WTC11 (cell line): ENCODE measurements around the gene PTPRG. TPM values are rescaled to one million over a fixed set of nuclear protein-coding genes. Genes with fewer than 3 reads are reported as not detected.

Source experiments
- ATAC-seq: fragments of 200-7000 bp; cut with Tn5 transposase; 2 replicates; pipeline ENCODE4 v1.10.0; 2021; ENCODE audit warnings: mild to moderate bottlenecking, moderate library complexity
- CTCF ChIA-PET: fragments of 300-600 bp; sonication (Branson Sonifier 250); formaldehyde crosslinking; loops from one replicate; lab custom pipeline; 2021; ENCODE audit warnings: antibody characterized with exemption; lab: Charles Lee
- POLR2A ChIA-PET: fragments of 350-600 bp; sonication (Branson Sonifier 250); formaldehyde crosslinking; loops from one replicate; lab custom pipeline; 2021; ENCODE audit warnings: antibody characterized with exemption; lab: Charles Lee
- DNase-seq: peaks from one replicate; pipeline ENCODE4 v3.0.0; 2021; ENCODE audit warnings: low spot score
- H3K27ac Mint-ChIP-seq: 2 replicates; pipeline ENCODE4 v1.8.0; 2021; ENCODE audit warnings: mixed read lengths
- H3K27me3 Mint-ChIP-seq: 2 replicates; pipeline ENCODE4 v1.8.0; 2021; ENCODE audit warnings: low read depth, mild to moderate bottlenecking, moderate library complexity, mixed read lengths
- H3K36me3 Mint-ChIP-seq: 2 replicates; pipeline ENCODE4 v1.8.0; 2021; ENCODE audit warnings: mixed read lengths
- H3K4me1 Mint-ChIP-seq: 2 replicates; pipeline ENCODE4 v1.8.0; 2022; ENCODE audit warnings: mixed read lengths
- H3K4me3 Mint-ChIP-seq: 2 replicates; pipeline ENCODE4 v1.8.0; 2021; ENCODE audit warnings: mild to moderate bottlenecking, moderate library complexity, mixed read lengths
- H3K9me3 Mint-ChIP-seq: 2 replicates; pipeline ENCODE4 v1.8.0; 2021; ENCODE audit warnings: mixed read lengths
- CREB1 ChIP-seq: sonication (generic); formaldehyde crosslinking; IDR thresholded peaks from 2 replicates; pipeline ENCODE4 v1.8.0; 2023; ENCODE audit warnings: mild to moderate bottlenecking, missing genetic modification reagents
- GABPB1 ChIP-seq: sonication (generic); formaldehyde crosslinking; IDR thresholded peaks from 2 replicates; pipeline ENCODE4 v1.8.1; 2023; ENCODE audit warnings: mild to moderate bottlenecking, missing genetic modification reagents
- GTF2I ChIP-seq: fragments of 250-450 bp; sonication (Bioruptor Pico); conservative IDR thresholded peaks from 2 replicates; pipeline ENCODE4 v1.4.0; 2021; ENCODE audit warnings: mild to moderate bottlenecking
- JAZF1 ChIP-seq: fragments of 250-450 bp; sonication (Bioruptor Pico); IDR thresholded peaks from 2 replicates; pipeline ENCODE4 v1.9.0; 2021; ENCODE audit warnings: moderate library complexity, mild to moderate bottlenecking, inconsistent platforms
- MXD4 ChIP-seq: fragments of 250-450 bp; sonication (Bioruptor Pico); IDR thresholded peaks from 2 replicates; pipeline ENCODE4 v1.8.0; 2021; ENCODE audit warnings: mild to moderate bottlenecking, moderate library complexity, borderline replicate concordance
- MYBL2 ChIP-seq: sonication (generic); formaldehyde crosslinking; IDR thresholded peaks from 2 replicates; pipeline ENCODE4 v1.8.1; 2023; ENCODE audit warnings: mild to moderate bottlenecking, moderate library complexity, missing genetic modification reagents
- NFE2L1 ChIP-seq: sonication (generic); formaldehyde crosslinking; IDR thresholded peaks from 2 replicates; pipeline ENCODE4 v1.8.1; 2023; ENCODE audit warnings: missing genetic modification reagents
- NR1H2 ChIP-seq: sonication (generic); formaldehyde crosslinking; IDR thresholded peaks from 2 replicates; pipeline ENCODE4 v1.9.0; 2021; ENCODE audit warnings: mild to moderate bottlenecking, moderate library complexity, missing genetic modification reagents
- NR2C2 ChIP-seq: sonication (generic); formaldehyde crosslinking; IDR thresholded peaks from 2 replicates; pipeline ENCODE4 v1.8.0; 2022; ENCODE audit warnings: mild to moderate bottlenecking, missing genetic modification reagents
- SOX15 ChIP-seq: fragments of 250-450 bp; sonication (Bioruptor Pico); IDR thresholded peaks from 2 replicates; pipeline ENCODE4 v1.9.0; 2021; ENCODE audit warnings: mild to moderate bottlenecking
- TEAD1 ChIP-seq: sonication (generic); formaldehyde crosslinking; IDR thresholded peaks from 2 replicates; pipeline ENCODE4 v1.8.0; 2022; ENCODE audit warnings: mild to moderate bottlenecking, missing genetic modification reagents
- TP53 ChIP-seq: sonication (generic); formaldehyde crosslinking; IDR thresholded peaks from 2 replicates; pipeline ENCODE4 v1.8.1; 2023; ENCODE audit warnings: mild to moderate bottlenecking, missing genetic modification reagents
- ZNF219 ChIP-seq: sonication (generic); formaldehyde crosslinking; IDR thresholded peaks from 2 replicates; pipeline ENCODE4 v1.8.0; 2023; ENCODE audit warnings: missing genetic modification reagents, mild to moderate bottlenecking, borderline replicate concordance
- ZNF671 ChIP-seq: fragments of 250-450 bp; sonication (Bioruptor Pico); IDR thresholded peaks from 2 replicates; pipeline ENCODE4 v1.8.0; 2021; ENCODE audit warnings: mild to moderate bottlenecking
- total RNA-seq: library from RNA; stranded (reverse); gene quantifications from 3 replicates; pipeline ENCODE4 v1.2.3, GENCODE V29; 2021
- TF ChIP-seq, protein P1 (sequence below): sonication (generic); formaldehyde crosslinking; IDR thresholded peaks from 2 replicates; pipeline ENCODE4 v1.8.1; 2022; ENCODE audit warnings: mild to moderate bottlenecking, moderate library complexity, missing genetic modification reagents
- TF ChIP-seq, protein P2 (sequence below): sonication (generic); formaldehyde crosslinking; IDR thresholded peaks from 2 replicates; pipeline ENCODE4 v1.8.1; 2022; ENCODE audit warnings: mild to moderate bottlenecking, missing genetic modification reagents, moderate library complexity, borderline replicate concordance
- TF ChIP-seq, protein P3 (sequence below): sonication (generic); formaldehyde crosslinking; IDR thresholded peaks from 2 replicates; pipeline ENCODE4 v1.8.1; 2023; ENCODE audit warnings: mild to moderate bottlenecking, missing genetic modification reagents, moderate library complexity
- TF ChIP-seq, protein P4 (sequence below): sonication (generic); formaldehyde crosslinking; IDR thresholded peaks from 2 replicates; pipeline ENCODE4 v1.8.0; 2022; ENCODE audit warnings: missing genetic modification reagents
- TF ChIP-seq, protein P5 (sequence below): fragments of 250-450 bp; sonication (Bioruptor Pico); IDR thresholded peaks from 2 replicates; pipeline ENCODE4 v1.9.0; 2021; ENCODE audit warnings: mild to moderate bottlenecking
- TF ChIP-seq, protein P6 (sequence below): fragments of 250-450 bp; sonication (Bioruptor Pico); IDR thresholded peaks from 2 replicates; pipeline ENCODE4 v1.8.0; 2021; ENCODE audit warnings: mild to moderate bottlenecking

The PTPRG gene
- total RNA-seq, 1 experiment from 2014 or later: 106 TPM

DNA sequence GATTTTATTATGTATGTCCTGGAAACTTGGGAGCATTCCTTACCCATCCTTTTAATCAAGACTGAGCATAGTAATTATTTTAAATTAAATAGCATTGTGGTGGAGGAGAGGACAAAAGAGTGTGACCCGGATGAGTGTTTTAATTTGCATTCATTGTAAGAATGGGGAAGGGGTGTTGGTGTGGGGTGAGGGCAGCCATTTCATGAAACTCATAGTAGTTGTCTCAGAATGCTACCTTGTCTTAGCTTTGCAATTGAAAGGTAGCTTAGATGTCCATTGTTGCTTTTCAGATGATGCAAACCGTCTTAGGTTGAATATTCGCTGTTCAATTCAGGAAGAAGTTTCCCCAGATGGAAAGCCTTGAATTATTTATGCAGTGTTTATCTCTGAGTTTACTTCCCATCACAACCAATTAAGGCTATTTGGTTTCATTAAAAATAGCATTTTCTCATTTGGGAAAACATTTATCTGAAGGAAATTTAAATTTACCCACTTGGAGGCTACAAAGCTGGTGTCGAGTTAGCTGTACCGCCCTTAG is 483.6 kb downstream of the PTPRG start:
- peak; percentile 58 for ATAC-seq
- Mint-ChIP-seq H3K4me3 (no peak overlapping the region), H3K27me3 (no peaks in the 10 kb centered on the region), H3K36me3 (no peaks in the 10 kb centered on the region), H3K9me3 (no peaks in the 10 kb centered on the region), H3K4me1 (peaks cover 78% of the 10 kb centered on the region), H3K27ac (peak overlapping the region; percentile 83)
- ChIA-PET CTCF (interaction anchor here (1.0 to 1.7 kb wide), 2 partner anchors 13 to 142 kb away, joined by 3 to 5 read pairs; no protein-coding TSS in a partner anchor), POLR2A (no interaction called here)
- no peak for DNase-seq
- TF ChIP-seq, protein P1, sequence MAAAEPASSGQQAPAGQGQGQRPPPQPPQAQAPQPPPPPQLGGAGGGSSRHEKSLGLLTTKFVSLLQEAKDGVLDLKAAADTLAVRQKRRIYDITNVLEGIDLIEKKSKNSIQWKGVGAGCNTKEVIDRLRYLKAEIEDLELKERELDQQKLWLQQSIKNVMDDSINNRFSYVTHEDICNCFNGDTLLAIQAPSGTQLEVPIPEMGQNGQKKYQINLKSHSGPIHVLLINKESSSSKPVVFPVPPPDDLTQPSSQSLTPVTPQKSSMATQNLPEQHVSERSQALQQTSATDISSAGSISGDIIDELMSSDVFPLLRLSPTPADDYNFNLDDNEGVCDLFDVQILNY (CRISPR knock-in tag): no peak
- TF ChIP-seq, protein P2, sequence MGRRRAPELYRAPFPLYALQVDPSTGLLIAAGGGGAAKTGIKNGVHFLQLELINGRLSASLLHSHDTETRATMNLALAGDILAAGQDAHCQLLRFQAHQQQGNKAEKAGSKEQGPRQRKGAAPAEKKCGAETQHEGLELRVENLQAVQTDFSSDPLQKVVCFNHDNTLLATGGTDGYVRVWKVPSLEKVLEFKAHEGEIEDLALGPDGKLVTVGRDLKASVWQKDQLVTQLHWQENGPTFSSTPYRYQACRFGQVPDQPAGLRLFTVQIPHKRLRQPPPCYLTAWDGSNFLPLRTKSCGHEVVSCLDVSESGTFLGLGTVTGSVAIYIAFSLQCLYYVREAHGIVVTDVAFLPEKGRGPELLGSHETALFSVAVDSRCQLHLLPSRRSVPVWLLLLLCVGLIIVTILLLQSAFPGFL (CRISPR knock-in tag): no peak
- TF ChIP-seq CREB1: no peak

DNA sequence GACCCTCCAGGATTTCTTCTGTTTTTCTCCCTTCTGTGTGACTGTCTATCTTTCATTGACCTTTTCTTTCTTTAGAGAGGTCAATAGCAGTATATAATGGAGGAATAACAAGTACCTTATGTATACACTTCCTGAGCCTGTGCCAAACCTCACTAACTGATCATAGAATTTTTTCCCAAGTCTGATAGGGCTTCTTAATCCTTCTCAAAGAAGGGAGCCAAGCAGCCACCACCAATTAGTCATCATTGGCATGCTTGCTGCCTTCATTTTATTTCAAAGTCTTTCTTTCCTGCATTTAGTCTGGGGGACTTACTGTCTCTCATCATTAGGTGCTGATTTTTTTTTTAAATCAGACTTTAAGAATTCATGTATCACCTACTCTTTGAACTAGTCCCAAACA is 485.0 kb downstream of the PTPRG start:
- ChIA-PET POLR2A (no interaction called here), CTCF (no interaction called here)
- Mint-ChIP-seq H3K27me3 (no peaks in the 10 kb centered on the region), H3K4me3 (no peak overlapping the region), H3K9me3 (no peaks in the 10 kb centered on the region), H3K27ac (0 out of 2 replicates have a peak overlapping the region, but pooled peaks have one; percentile 7), H3K36me3 (no peaks in the 10 kb centered on the region), H3K4me1 (peaks cover 83% of the 10 kb centered on the region)
- no peak for DNase-seq
- no peak for ATAC-seq
- TF ChIP-seq GTF2I (CRISPR knock-in tag) (no peak), MYBL2 (no peak), ZNF671 (CRISPR knock-in tag) (no peak), SOX15 (CRISPR knock-in tag) (no peak), MXD4 (CRISPR knock-in tag) (no peak), TP53 (no peak), ZNF219 (CRISPR knock-in tag) (no peak), TEAD1 (CRISPR knock-in tag) (no peak), GABPB1 (CRISPR knock-in tag) (no peak), NR2C2 (CRISPR knock-in tag) (no peak)
- TF ChIP-seq, protein P3, sequence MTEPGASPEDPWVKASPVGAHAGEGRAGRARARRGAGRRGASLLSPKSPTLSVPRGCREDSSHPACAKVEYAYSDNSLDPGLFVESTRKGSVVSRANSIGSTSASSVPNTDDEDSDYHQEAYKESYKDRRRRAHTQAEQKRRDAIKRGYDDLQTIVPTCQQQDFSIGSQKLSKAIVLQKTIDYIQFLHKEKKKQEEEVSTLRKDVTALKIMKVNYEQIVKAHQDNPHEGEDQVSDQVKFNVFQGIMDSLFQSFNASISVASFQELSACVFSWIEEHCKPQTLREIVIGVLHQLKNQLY (CRISPR knock-in tag): no peak
- TF ChIP-seq, protein P4, sequence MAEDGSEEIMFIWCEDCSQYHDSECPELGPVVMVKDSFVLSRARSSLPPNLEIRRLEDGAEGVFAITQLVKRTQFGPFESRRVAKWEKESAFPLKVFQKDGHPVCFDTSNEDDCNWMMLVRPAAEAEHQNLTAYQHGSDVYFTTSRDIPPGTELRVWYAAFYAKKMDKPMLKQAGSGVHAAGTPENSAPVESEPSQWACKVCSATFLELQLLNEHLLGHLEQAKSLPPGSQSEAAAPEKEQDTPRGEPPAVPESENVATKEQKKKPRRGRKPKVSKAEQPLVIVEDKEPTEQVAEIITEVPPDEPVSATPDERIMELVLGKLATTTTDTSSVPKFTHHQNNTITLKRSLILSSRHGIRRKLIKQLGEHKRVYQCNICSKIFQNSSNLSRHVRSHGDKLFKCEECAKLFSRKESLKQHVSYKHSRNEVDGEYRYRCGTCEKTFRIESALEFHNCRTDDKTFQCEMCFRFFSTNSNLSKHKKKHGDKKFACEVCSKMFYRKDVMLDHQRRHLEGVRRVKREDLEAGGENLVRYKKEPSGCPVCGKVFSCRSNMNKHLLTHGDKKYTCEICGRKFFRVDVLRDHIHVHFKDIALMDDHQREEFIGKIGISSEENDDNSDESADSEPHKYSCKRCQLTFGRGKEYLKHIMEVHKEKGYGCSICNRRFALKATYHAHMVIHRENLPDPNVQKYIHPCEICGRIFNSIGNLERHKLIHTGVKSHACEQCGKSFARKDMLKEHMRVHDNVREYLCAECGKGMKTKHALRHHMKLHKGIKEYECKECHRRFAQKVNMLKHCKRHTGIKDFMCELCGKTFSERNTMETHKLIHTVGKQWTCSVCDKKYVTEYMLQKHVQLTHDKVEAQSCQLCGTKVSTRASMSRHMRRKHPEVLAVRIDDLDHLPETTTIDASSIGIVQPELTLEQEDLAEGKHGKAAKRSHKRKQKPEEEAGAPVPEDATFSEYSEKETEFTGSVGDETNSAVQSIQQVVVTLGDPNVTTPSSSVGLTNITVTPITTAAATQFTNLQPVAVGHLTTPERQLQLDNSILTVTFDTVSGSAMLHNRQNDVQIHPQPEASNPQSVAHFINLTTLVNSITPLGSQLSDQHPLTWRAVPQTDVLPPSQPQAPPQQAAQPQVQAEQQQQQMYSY (CRISPR knock-in tag): no peak

DNA sequence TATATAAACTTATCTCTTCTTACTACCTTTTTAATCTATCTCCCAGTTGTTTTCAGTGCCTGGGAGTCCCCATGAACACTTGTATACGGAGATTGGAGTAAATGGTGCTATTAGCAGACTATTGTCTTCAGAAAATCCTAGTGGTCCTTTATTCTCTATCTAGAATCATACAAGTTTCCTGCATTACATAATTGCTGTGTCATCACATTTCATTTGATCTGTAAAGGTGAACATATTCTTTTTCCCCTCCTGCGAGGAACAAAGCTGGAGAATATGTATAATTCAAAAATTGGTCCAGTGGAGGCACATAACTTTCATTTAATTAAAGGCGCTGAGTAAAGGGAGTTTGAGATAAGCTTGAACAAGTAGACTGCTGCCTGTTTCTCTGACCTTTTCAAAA is 487.2 kb downstream of the PTPRG start:
- Mint-ChIP-seq H3K27me3 (no peaks in the 10 kb centered on the region), H3K4me1 (peaks cover 69% of the 10 kb centered on the region), H3K9me3 (no peaks in the 10 kb centered on the region), H3K4me3 (no peak overlapping the region), H3K27ac (peak overlapping the region; percentile 19; the same call in 1 of the 2 replicates), H3K36me3 (no peaks in the 10 kb centered on the region)
- ATAC-seq (no peak), DNase-seq (no peak)
- ChIA-PET POLR2A (no interaction called here), CTCF (interaction anchor here (0.6 kb wide), 1 partner anchor 16 kb away, joined by 3 read pairs; no protein-coding TSS in a partner anchor)
- TF ChIP-seq, protein P5, sequence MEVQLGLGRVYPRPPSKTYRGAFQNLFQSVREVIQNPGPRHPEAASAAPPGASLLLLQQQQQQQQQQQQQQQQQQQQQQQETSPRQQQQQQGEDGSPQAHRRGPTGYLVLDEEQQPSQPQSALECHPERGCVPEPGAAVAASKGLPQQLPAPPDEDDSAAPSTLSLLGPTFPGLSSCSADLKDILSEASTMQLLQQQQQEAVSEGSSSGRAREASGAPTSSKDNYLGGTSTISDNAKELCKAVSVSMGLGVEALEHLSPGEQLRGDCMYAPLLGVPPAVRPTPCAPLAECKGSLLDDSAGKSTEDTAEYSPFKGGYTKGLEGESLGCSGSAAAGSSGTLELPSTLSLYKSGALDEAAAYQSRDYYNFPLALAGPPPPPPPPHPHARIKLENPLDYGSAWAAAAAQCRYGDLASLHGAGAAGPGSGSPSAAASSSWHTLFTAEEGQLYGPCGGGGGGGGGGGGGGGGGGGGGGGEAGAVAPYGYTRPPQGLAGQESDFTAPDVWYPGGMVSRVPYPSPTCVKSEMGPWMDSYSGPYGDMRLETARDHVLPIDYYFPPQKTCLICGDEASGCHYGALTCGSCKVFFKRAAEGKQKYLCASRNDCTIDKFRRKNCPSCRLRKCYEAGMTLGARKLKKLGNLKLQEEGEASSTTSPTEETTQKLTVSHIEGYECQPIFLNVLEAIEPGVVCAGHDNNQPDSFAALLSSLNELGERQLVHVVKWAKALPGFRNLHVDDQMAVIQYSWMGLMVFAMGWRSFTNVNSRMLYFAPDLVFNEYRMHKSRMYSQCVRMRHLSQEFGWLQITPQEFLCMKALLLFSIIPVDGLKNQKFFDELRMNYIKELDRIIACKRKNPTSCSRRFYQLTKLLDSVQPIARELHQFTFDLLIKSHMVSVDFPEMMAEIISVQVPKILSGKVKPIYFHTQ (CRISPR knock-in tag): no peak
- TF ChIP-seq NR1H2 (CRISPR knock-in tag): no peak
- no peak for TF ChIP-seq JAZF1 (CRISPR knock-in tag)
- TF ChIP-seq, protein P1 (CRISPR knock-in tag): no peak
- TF ChIP-seq, protein P3 (CRISPR knock-in tag): no peak
- no peak for TF ChIP-seq TEAD1 (CRISPR knock-in tag)
- TF ChIP-seq, protein P6, sequence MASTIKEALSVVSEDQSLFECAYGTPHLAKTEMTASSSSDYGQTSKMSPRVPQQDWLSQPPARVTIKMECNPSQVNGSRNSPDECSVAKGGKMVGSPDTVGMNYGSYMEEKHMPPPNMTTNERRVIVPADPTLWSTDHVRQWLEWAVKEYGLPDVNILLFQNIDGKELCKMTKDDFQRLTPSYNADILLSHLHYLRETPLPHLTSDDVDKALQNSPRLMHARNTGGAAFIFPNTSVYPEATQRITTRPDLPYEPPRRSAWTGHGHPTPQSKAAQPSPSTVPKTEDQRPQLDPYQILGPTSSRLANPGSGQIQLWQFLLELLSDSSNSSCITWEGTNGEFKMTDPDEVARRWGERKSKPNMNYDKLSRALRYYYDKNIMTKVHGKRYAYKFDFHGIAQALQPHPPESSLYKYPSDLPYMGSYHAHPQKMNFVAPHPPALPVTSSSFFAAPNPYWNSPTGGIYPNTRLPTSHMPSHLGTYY (CRISPR knock-in tag): no peak
- TF ChIP-seq NFE2L1 (CRISPR knock-in tag): no peak
